ENCODE data around the gene PCDHGB3. TPM values are rescaled to one million over a fixed set of nuclear protein-coding genes. Genes with fewer than 3 reads are reported as not detected.
"Not testable (repeated sequence)": the region's sequence is repeated elsewhere in the genome, so short reads cannot be mapped to it uniquely, and the experiment has no call there.

The PCDHGB3 gene
- total and polyA plus RNA-seq, 9 of the 15 experiments (the other 6 are each of a cell fraction or from before 2014, with no cell fraction given) = 0.05 to 0.19 (median 0.11) TPM; not detected in 2

DNA sequence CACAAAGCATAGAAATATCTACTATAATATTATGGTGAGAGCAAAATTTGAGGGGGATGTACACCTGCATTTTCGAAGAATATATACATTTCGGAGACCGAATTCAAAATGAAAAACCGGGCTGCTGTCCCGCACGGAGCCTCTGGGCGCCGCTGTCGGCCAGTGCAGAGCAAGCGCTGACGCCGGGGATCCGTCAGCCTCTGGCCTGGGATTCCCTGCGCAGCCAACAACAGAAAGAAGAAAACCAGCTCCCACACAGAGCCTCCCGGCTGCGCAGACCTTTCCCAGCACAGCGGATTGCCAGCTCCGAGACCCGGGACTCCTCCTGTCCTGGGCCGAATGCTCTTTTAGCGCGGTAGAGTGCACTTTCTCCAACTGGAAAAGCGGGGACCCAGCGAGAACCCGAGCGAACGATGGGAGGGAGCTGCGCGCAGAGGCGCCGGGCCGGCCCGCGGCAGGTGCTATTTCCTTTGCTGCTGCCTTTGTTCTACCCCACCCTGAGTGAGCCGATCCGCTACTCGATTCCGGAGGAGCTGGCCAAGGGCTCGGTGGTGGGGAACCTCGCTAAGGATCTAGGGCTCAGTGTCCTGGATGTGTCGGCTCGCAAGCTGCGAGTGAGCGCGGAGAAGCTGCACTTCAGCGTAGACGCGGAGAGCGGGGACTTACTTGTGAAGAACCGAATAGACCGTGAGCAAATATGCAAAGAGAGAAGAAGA, 37.9 kb downstream of the PCDHGB3 start, which contains the start of gene PCDHGB6:
TSS of gene PCDHGB6 (plus strand) at position 232 of the 716 bp plus-strand sequence. CDS start at position 414, 182 bp downstream.
- H3K9me1 ChIP-seq (ENCODE audit: control insufficient read depth, insufficient read depth, low read length); BruUV-seq (replicated peaks); H3K9me3 ChIP-seq (replicated peaks; ENCODE audit: control insufficient read depth, insufficient read depth, low read depth, low read length); H3K27ac ChIP-seq (ENCODE audit: extremely low read depth, low read depth, low read length); H3K9ac ChIP-seq (ENCODE audit: insufficient read depth in 1 of 2, low read depth in 2 of 2, low read length in 2 of 2); H4K20me1 ChIP-seq (replicated peaks; ENCODE audit: control insufficient read depth, insufficient read depth, low read length); H3K36me3 ChIP-seq (ENCODE audit: control insufficient read depth, insufficient read depth, low read length); H3K4me3 ChIP-seq; H2AFZ ChIP-seq (ENCODE audit: low read depth, low read length); H3K4me2 ChIP-seq (ENCODE audit: insufficient read depth, low read length); FAIRE-seq; in situ Hi-C loops (cut with MboI); H3K79me2 ChIP-seq (ENCODE audit: control insufficient read depth, insufficient read depth, low read length); intact Hi-C loops (cut with micrococcal nuclease): not testable (repeated sequence)
- Histone ChIP-seq H3K4me1 (replicated peaks in 1 of 2; ENCODE audit: control insufficient read depth in 2 of 2, insufficient read depth in 2 of 2, low read length in 2 of 2) (peaks cover 0 to 12% of the 10 kb centered on the region in 2 experiments; a peak in 3 of 5 replicates), H3K27me3 (ENCODE audit: control insufficient read depth in 2 of 2, insufficient read depth in 2 of 2, low read length in 2 of 2) (peaks cover 3 to 29% of the 10 kb centered on the region in 2 experiments; a peak in 3 of 5 replicates)
- DNase-seq (ENCODE audit: extremely low read depth in 1 of 4, low spot score in 3 of 4) (peak; percentile 25 to 41 (median 34)), ATAC-seq (peak; percentile 88)
- 36% methylated on average over 41 of the region's 51 CpGs for WGBS (ENCODE audit: insufficient coverage, low coverage, missing lambda C conversion rate)
- ChIA-PET POLR2A (interaction anchor here (0.5 kb wide), 1 partner anchor 232 kb away, joined by 3 read pairs; no protein-coding TSS in a partner anchor), CTCF (ENCODE audit: low intra/inter-chr PET ratio) (interaction anchor here (0.7 to 1.0 kb wide), 3 partner anchors 81 to 156 kb away, joined by 3 to 4 read pairs (median 3); partner anchors contain the start of gene PCDHGC5)
- TF ChIP-seq NRF1 (conservative IDR thresholded peaks at IDR 0.05 in 1 of 2, IDR thresholded peaks at IDR 0.05 in 1 of 2) = peak; percentile 40 to 49; a peak in 2 of 4 replicates
- TF ChIP-seq, protein P1, sequence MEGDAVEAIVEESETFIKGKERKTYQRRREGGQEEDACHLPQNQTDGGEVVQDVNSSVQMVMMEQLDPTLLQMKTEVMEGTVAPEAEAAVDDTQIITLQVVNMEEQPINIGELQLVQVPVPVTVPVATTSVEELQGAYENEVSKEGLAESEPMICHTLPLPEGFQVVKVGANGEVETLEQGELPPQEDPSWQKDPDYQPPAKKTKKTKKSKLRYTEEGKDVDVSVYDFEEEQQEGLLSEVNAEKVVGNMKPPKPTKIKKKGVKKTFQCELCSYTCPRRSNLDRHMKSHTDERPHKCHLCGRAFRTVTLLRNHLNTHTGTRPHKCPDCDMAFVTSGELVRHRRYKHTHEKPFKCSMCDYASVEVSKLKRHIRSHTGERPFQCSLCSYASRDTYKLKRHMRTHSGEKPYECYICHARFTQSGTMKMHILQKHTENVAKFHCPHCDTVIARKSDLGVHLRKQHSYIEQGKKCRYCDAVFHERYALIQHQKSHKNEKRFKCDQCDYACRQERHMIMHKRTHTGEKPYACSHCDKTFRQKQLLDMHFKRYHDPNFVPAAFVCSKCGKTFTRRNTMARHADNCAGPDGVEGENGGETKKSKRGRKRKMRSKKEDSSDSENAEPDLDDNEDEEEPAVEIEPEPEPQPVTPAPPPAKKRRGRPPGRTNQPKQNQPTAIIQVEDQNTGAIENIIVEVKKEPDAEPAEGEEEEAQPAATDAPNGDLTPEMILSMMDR (IDR thresholded peaks at IDR 0.05 in 2 of 3, conservative IDR thresholded peaks at IDR 0.05 in 1 of 3; ENCODE audit: insufficient read depth in 2 of 3, low read depth in 1 of 3, low read length in 3 of 3) = peak; percentile 54 to 71 (median 58)
- peak in 1 of 2 experiments; percentile 46; a peak in 2 of 4 replicates for TF ChIP-seq RAD21 (CRISPR knock-in tag; conservative IDR thresholded peaks at IDR 0.05 in 1 of 2, IDR thresholded peaks at IDR 0.05 in 1 of 2)

All from K562 (cell line).